ENCODE data around the gene SLC6A9.

Gene SLC6A9

DNA sequence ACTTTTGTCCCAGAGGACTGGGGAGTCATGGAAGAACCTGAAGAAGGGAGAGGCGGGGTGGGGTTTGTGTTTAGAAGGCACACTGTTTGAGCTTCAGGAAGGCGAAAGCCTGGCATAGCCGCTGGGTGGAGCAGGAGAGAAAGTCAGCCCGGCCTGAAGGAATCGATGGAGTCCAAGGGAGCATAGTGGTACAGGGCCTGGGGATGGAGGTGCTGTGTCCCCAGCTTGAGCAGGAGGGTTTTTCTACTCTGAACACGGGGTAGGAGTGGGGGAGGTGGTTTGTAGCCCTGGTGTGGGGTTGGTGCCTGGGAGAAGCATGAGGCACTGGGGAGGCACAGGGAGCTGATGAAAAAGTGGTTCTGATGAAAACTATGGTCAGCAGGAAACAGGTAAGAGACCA, 44.5 kb downstream of the SLC6A9 start:
- DNase-seq (ENCODE audit: low read depth in 3 of 3, low spot score in 1 of 3): no peak

DNA sequence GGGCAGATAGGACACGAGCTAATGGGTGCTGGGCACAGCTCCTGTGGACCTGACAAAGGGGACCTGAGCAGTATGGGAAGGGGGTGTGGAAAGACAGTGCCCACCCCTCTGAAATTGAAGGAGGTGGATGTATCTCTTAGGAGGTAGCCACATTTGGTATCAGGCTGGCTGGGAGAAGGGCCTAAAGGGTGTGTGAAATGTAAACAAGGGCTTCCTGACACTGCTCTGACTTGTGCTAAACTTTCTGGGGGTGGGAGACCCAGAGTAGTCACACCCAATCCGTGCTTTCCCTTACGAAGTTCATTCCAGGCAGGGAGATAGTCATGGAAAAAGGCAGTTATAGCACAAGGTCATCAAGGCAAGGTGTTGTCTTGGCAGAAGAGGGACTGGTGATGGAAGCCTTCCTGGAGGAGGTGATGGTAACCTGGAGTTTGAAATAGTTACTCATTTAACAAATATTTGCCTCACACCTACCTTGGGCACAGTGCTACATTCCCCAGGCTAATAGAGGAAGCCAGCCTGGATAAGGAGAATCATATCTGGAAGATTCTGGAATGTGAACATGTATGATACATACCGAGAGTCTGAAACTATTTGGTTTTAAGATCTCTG, 45.2 kb downstream of the SLC6A9 start:
- no peak for DNase-seq (ENCODE audit: low read depth in 3 of 3, low spot score in 1 of 3)

DNA sequence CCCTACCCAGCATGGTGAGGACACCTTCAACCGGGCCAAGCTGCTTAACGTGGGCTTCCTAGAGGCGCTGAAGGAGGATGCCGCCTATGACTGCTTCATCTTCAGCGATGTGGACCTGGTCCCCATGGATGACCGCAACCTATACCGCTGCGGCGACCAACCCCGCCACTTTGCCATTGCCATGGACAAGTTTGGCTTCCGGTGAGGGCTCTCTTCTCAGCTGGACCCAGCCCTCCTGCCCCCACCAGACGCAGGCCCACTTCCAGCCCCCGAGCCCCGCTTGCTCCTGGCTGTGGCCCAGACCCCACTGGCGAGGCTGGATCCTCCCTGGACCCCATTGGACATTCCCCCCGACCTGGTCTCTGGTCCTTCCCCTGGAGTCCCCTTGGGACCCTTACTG, 46.4 kb downstream of the SLC6A9 start:
- DNase-seq (ENCODE audit: low read depth in 3 of 3, low spot score in 1 of 3): no peak

DNA sequence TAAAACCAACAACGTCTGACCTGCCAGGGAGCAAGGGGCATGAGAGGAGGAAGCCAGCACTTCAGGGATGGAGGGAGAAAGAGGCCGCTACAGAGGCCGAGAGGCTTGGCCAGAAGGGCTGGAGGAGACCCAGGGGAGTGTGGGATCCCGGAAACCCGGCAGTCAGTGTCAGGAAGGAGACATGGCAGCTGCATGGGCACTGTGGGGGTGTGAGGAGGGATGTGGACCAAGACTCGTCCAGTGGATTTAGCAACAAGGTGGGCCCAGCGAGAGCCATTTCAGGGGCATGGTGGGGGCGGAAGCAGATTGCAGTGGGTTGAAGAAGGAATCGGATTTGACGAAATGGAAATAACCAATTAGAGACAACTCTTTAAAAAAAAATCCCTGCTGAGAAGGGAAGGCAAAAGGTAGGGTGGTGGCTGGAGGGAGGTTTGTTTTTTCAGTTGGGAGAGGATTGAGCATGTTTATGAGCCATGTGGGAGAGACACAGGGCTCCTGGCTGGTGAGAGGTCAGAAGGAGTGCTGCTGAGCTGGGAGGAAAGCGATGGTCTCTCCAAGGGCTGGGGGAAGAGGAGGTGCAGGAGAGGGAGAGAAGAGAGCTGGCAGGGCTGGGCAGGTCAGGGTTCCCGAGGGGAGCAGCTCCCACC, 47.9 kb downstream of the SLC6A9 start:
- DNase-seq (ENCODE audit: low read depth in 3 of 3, low spot score in 1 of 3): no peak

DNA sequence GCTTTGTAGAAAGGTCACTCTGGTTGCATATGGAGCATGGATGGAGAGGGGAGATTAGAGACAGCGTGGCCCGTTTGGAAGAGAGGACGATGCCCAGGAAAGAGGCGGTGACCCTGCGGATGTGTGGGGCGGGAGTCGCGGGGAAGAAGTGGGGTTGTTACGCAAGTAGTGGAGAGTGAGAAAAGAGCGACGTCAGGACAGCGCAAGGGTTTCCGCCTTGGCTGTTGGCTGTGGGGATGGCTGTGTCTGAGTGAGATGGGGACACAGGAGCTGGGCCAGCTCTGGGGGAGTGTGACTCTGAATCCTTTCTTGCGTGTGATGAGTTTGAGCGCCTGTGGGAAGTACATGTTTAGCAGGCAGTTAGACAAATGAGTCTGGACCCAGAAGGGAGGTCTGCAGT, 48.5 kb downstream of the SLC6A9 start:
- DNase-seq (ENCODE audit: low read depth in 3 of 3, low spot score in 1 of 3): no peak

DNA sequence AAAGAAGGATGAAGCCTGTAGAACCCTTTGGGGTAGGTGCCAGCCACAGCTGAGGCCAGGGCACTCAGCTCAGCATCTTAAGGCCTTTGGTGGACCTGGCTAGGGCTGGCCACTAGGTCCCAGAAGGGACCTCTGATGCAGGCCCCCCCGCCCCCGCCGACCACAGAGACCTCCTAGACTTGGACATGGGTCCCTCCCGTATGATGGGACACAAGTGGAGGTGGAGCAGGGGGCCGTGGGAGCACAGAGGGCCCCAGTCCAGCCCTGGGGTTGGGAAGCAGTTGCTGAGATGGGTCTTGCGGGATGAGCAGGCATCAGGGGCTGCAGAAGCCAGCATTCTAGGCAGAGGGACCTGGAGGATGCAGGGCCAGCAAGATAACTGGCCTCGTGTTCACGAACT, 49.0 kb downstream of the SLC6A9 start:
- no peak for DNase-seq (ENCODE audit: low read depth in 3 of 3, low spot score in 1 of 3)

DNA sequence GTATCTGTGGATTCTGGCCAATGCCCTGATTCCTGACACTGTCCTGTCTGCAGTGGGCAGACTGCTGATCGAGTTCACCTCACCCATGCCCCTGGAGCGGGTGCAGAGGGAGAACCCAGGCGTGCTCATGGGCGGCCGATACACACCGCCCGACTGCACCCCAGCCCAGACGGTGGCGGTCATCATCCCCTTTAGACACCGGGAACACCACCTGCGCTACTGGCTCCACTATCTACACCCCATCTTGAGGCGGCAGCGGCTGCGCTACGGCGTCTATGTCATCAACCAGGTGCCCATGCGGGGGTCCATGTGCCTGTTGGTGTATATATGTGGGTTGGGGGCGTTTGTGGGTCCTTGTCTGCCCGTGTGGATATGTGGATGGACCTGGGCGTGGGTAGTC, 49.6 kb downstream of the SLC6A9 start:
- DNase-seq (ENCODE audit: low read depth in 3 of 3, low spot score in 1 of 3): no peak

DNA sequence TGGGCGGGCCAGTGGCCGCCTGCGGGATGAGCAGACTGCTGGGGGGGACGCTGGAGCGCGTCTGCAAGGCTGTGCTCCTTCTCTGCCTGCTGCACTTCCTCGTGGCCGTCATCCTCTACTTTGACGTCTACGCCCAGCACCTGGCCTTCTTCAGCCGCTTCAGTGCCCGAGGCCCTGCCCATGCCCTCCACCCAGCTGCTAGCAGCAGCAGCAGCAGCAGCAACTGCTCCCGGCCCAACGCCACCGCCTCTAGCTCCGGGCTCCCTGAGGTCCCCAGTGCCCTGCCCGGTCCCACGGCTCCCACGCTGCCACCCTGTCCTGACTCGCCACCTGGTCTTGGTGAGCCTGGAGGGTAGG, 50.1 kb downstream of the SLC6A9 start:
- DNase-seq (ENCODE audit: low read depth in 3 of 3, low spot score in 1 of 3): no peak

DNA sequence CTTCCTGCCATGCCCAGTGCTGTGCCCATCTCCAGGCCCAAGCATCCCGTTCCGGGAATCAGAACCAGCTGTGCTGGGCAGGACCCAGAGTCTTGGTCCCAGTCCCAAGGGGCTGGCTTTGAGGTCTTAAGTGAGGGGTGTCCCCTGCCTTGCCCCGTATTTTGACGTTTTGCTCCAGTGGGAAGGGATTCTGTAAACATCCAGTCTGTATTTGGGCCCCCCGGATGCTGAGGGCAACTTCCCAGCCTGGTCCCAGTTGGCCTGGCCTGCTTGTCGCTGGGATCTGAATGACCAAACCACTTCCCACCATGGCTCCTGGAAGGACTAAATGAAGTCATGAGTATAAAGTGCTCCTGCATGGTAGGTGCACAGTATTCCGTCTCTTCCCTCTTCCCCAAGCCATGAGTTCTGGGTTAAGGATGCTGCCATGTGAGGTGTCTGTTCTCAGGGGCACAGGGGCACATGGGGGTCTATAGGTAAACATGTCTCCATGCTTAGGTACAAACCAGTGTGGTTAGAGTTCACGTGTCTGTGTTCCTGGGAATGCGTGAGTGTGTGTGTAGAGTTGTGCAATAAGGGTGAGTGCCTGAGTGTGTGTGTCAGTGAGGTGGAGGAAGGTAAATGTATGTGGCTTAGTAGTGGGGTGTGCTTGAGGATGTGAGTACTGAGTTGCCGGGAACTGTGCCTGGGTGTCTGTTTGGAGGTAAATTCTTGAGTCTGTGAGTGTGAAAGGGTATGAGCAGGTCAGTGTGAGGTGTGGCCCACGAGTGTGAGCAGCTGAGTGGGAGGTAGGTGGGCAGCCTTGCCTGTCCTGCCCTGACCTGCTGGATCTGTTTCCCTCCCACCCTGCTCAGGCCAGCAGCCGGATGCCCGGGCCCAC, 50.8 kb downstream of the SLC6A9 start:
- no peak for DNase-seq (ENCODE audit: low read depth in 3 of 3, low spot score in 1 of 3)

DNA sequence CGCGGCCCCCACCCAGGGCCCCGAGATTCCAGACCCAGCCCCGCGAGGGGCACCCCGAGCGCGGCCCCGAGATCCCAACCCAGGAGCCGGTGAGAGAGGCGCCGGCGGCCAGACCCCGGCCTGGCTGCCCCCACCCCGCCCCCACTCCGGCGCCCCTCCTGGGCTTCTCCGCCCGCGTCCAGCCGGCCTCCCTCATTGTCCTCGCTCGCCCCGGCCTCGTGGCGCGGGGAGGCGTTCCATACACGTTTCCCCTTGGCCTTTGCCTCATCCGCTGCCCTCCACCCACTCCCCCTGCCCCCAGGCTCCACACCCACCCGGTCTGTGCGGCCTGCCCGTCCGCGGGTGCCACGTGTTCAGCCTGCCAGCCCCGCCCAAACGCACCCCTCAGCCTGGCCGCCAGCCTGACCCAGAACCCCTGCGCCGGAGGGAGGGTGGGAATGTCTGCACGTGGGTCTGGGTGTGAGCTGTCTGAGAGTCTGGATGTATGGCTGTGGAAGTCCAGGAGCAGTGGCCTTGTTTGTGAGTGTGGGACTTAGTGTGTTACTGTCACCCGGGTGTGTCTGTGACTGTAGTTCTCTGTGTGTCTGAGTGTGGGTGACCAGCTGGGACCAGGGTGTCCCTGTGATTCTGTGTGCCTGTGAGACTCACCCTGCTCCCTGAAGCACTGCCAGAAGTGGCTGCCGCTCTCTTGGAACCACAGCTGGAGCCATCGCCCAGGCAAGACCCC, 51.6 kb downstream of the SLC6A9 start:
- DNase-seq (ENCODE audit: low read depth in 3 of 3, low spot score in 1 of 3): peak in 1 of 3 donors; percentile 27

DNA sequence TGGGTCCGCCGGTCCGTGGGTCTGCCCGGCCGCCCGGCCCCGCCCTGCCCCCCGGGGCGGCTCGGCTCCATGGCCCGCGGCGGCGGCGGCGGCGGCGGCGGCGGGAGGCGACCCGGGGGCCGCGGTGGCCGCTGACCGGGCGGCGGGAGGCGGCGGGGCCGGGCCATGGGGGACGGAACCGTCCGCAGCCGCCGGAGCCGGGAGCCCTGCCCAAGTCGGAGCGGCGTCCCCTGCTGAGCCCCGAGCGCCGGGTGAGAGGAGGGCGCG, 52.1 kb downstream of the SLC6A9 start:
- no peak for DNase-seq (ENCODE audit: low read depth in 3 of 3, low spot score in 1 of 3)

DNA sequence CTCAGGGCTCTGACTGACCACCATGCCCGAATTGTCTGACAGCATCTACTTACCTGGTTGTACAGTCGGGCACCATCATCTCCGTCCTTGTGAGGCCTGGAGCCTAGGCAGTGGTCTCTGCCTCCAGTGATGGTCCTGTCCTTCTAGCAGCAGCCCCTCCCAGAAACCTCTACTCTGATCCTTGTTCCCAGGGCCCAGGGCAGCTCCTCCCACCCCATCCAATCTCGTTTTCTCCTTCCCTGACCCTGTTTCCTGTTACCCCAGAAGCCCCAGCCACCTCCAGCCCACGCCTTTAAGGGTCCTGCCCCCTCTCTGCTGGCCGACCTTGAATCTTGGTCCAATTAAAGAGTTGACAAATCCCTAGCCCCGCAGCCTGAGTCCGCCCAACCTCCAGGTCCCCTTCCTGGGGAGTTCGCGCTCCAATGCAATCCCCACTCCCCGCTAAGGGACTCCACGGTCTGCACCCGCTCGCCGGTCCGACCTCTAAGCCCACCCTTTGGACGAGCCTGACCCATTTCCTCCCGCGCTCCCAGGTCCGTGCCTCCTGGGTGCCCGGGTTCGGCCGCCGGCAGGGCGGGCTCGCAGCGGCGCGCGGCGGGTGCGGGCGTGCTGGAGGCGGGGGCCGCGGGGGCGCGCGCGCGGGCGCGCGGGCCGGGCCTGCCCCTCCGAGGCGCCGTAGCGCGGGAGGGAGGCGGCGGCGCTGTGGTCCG, 52.6 kb downstream of the SLC6A9 start, which contains the start of gene B4GALT2:
Gene B4GALT2, plus strand, starts transcription at position 660 of the 710 bp plus-strand sequence. CDS start 1,951 bp downstream, outside the sequence.
- peak in 1 of 3 donors; percentile 33 for DNase-seq (ENCODE audit: low read depth in 3 of 3, low spot score in 1 of 3)

DNA sequence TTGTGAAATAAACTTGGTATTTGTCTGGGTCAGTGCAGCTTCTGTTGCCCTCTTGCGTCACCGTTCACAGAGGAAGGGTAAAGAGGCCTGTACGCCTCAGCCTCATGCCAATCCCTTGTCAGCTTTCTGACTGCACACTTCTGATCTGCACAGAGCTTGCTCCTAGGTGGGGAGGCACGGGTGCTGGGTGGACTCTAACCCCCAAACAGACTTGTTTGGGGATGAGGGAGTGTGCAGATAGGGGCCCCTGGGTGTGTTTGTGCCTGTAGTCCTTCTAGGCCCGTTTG, 53.1 kb downstream of the SLC6A9 start:
- no peak for DNase-seq (ENCODE audit: low read depth in 3 of 3, low spot score in 1 of 3)

DNA sequence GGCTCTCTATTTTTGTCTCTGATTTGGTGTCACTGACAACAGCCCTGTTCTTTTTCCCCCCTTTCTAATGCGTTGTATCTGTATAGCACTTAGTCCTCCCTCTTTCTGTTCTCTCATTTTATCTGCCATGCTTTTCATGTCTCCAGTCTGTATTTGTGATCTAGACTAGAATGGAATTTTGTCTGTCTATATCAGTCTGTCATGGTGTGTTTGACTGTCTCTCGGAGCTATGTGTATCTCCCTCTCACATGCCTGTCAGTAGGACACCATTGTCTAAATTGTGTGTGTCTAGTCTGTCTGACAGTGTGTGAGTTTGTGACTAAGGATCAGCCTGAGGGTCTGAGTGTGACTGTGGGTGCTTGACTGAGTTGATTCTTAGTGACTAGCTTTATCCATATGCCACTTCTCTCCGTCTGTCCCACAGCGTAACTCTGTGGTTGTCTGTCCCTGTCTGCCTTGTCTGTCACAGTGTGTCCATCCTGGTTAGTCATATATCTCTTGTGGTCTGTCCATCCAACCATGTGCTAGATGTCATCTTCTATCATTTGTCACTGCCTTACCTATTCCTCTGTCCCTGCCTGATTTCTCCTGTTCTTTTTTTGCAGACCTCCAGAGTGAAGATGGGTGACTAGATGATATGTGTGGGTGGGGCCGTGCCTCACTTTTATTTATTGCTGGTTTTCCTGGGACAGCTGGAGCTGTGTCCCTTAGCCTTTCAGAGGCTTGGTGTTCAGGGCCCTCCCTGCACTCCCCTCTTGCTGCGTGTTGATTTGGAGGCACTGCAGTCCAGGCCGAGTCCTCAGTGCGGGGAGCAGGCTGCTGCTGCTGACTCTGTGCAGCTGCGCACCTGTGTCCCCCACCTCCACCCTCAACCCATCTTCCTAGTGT, 53.6 kb downstream of the SLC6A9 start:
- DNase-seq (ENCODE audit: low read depth in 3 of 3, low spot score in 1 of 3): no peak

DNA sequence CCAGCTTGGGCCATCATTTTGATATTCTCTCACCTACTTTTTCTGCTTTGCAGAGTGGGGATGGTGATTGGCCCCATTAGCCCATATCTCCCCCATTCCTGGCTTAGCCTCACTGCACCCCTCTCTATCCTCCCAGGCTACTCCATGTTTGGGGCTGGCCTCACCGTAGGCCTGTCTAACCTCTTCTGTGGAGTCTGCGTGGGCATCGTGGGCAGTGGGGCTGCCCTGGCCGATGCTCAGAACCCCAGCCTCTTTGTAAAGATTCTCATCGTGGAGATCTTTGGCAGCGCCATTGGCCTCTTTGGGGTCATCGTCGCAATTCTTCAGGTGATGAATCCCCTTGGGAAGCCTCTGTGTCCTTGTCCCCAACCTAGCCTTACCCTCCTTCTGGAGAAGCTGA, 54.4 kb downstream of the SLC6A9 start:
- DNase-seq (ENCODE audit: low read depth in 3 of 3, low spot score in 1 of 3): no peak

DNA sequence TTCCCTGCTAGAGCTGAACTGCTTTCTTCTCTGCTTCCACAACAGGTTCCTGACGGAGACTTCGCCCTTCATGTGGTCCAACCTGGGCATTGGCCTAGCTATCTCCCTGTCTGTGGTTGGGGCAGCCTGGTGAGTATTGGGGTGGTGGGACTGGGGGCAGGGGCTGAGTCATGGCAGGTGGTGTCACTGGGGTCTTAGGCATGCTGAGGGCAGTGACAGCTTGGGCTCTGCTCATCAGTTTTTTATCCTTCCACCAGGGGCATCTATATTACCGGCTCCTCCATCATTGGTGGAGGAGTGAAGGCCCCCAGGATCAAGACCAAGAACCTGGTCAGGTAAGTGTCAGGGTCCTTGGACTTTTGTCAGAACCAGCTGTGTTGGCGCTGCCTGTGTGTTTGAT, 55.2 kb downstream of the SLC6A9 start:
- DNase-seq (ENCODE audit: low read depth in 3 of 3, low spot score in 1 of 3): no peak

DNA sequence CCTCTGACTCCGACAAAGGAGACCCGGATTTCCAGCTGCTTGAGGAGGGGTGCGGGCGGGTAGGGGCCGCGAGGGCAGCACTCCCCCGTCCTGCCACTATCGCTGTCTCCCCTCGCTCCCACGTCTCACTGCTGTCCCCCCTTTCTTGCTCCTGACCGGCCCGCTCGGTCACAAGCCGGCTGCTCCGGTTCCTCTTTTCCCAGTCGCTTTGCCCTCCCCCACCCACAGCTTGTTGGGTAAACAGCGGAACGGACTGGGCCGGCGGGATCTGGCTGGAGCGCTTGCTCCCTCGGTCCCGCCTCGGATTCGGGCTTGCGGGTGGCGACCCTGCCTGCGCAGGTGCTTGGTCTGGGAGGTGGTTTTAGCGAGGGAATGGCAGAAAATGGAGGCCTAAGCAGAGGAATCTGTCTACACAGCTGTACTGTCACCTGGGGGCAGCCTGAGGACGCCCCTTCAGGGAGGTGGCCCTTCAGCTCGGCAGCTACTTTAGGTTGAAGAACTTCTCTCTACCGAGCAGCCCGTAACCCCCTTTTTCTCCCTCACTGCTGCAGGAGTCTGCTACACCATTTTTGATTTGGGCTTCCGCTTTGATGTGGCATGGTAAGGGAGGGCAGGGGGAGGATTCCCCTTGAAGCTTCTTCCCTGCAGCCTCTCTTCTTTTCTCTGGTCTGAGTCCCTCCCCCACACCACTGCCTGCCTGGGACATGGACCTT, 55.9 kb downstream of the SLC6A9 start:
- no peak for DNase-seq (ENCODE audit: low read depth in 3 of 3, low spot score in 1 of 3)

DNA sequence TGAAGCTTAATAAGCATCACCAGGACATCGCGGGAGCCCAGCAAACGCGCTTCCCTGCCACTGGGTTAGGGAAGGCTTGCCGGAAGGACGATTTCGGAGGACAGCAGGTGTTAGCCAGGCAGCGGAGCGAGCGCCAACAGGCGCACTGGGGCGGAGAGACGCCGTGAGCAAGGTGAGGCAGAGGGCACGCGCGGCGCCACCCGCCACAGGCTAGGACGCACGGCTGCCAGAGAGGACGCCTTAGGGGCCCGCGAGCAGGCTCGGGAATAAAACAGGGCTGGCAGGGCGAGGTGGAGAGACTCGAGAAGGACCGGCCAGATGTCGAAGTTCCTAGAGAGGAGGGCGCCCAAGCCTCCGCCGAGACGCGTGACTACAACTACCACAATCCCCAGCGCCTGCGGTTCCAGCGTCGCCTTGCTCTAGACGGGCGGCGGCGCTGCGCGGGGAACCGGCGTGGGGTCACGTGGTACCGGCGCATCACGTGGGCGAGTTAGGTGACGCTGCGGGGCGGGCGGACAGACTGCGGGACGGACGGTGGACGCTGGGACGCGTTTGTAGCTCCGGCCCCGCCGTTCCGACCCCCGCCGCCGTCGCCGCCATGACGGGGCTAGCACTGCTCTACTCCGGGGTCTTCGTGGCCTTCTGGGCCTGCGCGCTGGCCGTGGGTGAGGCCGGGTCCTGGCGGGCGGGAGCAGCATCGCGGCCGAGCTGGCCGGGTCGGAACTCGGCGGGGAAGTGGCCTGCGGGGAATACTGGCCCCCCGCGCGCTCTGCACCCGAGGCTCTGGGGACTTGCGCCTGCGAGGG, 56.6 kb downstream of the SLC6A9 start, which contains the start of gene ATP6V0B:
Gene ATP6V0B, plus strand, starts transcription at position 518 of the 806 bp plus-strand sequence. Its CDS starts 81 bp downstream, at position 599.
- peak; percentile 68 to 93 (median 80) for DNase-seq (ENCODE audit: low read depth in 3 of 3, low spot score in 1 of 3)

DNA sequence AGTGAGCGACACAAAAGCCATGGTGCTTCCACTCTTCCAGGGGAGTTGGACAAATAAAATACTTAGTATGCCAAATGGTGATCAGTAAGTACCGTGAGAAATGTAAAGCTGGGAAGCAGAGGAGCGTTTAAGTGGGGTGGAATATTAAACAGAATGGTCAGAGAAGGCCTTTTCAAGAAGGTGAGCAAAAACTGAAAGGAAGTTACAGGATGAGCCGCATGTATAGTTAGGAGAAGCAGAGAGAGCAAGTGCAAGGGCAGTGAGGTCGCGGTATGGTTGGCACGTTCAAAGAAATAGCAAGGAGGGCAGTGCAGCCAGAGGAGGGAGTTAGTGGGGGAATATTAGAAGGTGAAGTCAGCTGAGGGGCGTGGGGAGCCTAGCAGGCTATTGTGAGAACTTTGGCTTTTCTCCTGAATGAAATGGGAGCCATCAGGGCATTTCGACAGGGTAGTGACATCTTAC, 57.2 kb downstream of the SLC6A9 start:
- no peak for DNase-seq (ENCODE audit: low read depth in 3 of 3, low spot score in 1 of 3)
